Measurements from ENCODE around the gene GPR153. TPM values are rescaled to one million over a fixed set of nuclear protein-coding genes. Genes with fewer than 3 reads are reported as not detected.

Gene GPR153
- total and polyA plus RNA-seq, 7 donors, result 3.7 to 32.4 (median 10.8) TPM

DNA sequence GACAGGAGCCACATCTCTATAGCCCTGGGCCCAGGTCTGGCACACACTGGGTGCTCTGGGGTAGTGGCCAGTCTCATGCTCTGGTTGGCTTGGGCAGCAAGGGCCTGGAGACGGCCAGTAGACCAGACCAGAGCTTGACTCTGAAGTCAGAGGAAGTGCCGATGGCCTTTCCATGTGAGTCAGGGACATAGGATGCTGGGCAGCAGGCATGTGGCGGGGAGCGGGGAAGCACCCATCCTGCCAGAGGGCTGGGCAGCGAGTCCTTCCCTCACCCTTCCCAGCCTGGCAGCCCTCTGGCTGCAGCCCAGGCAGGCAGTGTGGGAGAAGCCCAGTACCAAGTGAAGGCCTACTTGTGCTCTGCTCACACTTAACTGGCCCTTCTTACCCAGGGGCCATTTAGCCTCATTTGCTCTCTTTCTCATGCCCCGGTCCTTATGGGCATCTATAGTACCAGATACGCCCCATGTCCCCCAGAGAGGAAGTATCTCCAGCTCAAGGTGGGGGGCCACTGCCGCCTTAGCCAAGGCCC lies 3.3 kb downstream of the GPR153 start:
- Histone ChIP-seq H3K9me3 (no peaks in the 10 kb centered on the region), H3K27ac (no peak overlapping the region), H3K27me3 (peaks cover 0 to 34% (median 5%) of the 10 kb centered on the region in 3 donors), H3K4me1 (peaks cover 0 to 21% (median 20%) of the 10 kb centered on the region in 4 donors), H3K4me3 (no peak overlapping the region), H3K36me3 (peaks cover 0 to 4% (median 0%) of the 10 kb centered on the region in 4 donors)
- WGBS, 2 donors, result 95 to 96% methylated on average over 8 of the region's 8 CpGs
- TF ChIP-seq CTCF (IDR thresholded peaks at IDR 0.05), result no peak
- TF ChIP-seq EP300 (IDR thresholded peaks at IDR 0.05), result no peak
- TF ChIP-seq POLR2A (IDR thresholded peaks at IDR 0.05), result no peak
- TF ChIP-seq POLR2AphosphoS5 (IDR thresholded peaks at IDR 0.05), result no peak
- intact Hi-C loops (cut with DNase I), result no loop called here
- DNase-seq, result no peak

DNA sequence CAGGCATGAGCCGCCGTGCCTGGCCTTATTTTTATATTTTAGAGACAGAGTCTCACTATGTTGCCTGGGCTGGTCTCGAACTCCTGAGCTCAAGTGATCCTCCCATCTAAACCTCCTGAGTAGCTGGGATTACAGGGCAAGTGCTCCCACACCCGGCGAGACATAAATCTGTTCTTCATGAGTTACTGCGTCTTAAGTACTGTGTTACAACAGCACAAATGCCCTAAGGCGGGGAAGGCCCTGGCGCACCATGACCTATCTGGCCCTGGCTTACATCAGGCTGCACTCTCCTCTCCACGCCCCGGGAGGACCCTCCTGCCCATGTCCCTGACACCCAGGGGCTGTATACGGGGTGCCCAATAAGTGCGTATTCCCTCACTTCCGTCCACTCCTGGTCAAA lies 4.3 kb downstream of the GPR153 start:
- no peak for DNase-seq
- intact Hi-C loops (cut with DNase I), result no loop called here
- TF ChIP-seq POLR2A (IDR thresholded peaks at IDR 0.05), result no peak
- no peak for TF ChIP-seq EP300 (IDR thresholded peaks at IDR 0.05)
- no peak for TF ChIP-seq CTCF (IDR thresholded peaks at IDR 0.05)
- TF ChIP-seq POLR2AphosphoS5 (IDR thresholded peaks at IDR 0.05), result no peak
- Histone ChIP-seq H3K27ac (no peak overlapping the region), H3K4me1 (peaks cover 0 to 21% (median 20%) of the 10 kb centered on the region in 4 donors), H3K27me3 (peaks cover 0 to 33% (median 6%) of the 10 kb centered on the region in 3 donors), H3K4me3 (no peak overlapping the region), H3K9me3 (no peaks in the 10 kb centered on the region), H3K36me3 (peaks cover 0 to 4% (median 0%) of the 10 kb centered on the region in 4 donors)
- 89 to 91% methylated on average over 13 of the region's 13 CpGs for WGBS, 2 donors

- Histone ChIP-seq H3K27me3 (peaks cover 4 to 37% (median 21%) of the 10 kb centered on the region in 3 donors), H3K9me3 (no peaks in the 10 kb centered on the region), H3K4me3 (no peak overlapping the region), H3K36me3 (peaks cover 0 to 4% (median 0%) of the 10 kb centered on the region in 4 donors), H3K27ac (no peak overlapping the region), H3K4me1 (peaks cover 0 to 7% (median 4%) of the 10 kb centered on the region in 4 donors)
- no peak for DNase-seq
- WGBS, 2 donors, result 90 to 93% methylated on average over 16 of the region's 16 CpGs
- intact Hi-C loops (cut with DNase I), result no loop called here
- TF ChIP-seq EP300 (IDR thresholded peaks at IDR 0.05), result no peak
- no peak for TF ChIP-seq CTCF (IDR thresholded peaks at IDR 0.05)
- no peak for TF ChIP-seq POLR2A (IDR thresholded peaks at IDR 0.05)
- no peak for TF ChIP-seq POLR2AphosphoS5 (IDR thresholded peaks at IDR 0.05)
Measured at GRCh38 chr1:6254691-6255090, 6.2 kb downstream of the GPR153 start.

DNA sequence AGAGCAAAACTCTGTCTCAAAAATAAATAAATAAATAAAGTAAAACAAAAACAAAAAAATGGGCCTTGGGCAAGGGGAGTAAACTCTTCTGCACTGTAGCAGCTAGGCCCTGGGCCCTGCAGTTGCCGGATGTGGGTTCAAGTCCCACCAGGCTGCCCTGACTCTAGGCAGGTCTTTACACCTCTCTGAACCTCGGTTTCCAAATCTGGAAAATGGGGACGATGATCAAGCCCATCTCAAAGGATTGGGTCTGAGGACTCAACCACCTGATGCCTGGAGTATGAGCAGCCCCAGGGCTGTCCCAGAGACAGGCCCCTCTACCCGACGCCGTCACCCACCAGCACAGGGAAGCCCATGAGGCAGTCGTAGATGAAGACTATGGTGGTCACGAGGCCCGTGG lies 7.5 kb downstream of the GPR153 start:
- Histone ChIP-seq H3K27me3 (peaks cover 4 to 43% (median 32%) of the 10 kb centered on the region in 3 donors), H3K27ac (no peak overlapping the region), H3K4me3 (no peak overlapping the region), H3K4me1 (peaks cover 0 to 9% (median 7%) of the 10 kb centered on the region in 4 donors), H3K36me3 (peaks cover 0 to 4% (median 0%) of the 10 kb centered on the region in 4 donors), H3K9me3 (no peaks in the 10 kb centered on the region)
- 94 to 96% methylated on average over 9 of the region's 9 CpGs for WGBS, 2 donors
- DNase-seq, result no peak
- TF ChIP-seq POLR2A (IDR thresholded peaks at IDR 0.05) (no peak), EP300 (IDR thresholded peaks at IDR 0.05) (no peak), CTCF (IDR thresholded peaks at IDR 0.05) (no peak), POLR2AphosphoS5 (IDR thresholded peaks at IDR 0.05) (no peak)
- intact Hi-C loops (cut with DNase I), result no loop called here

GRCh38 chr1:6252374-6252710 lies 8.6 kb downstream of the GPR153 start:
- WGBS, 2 donors, result 86 to 93% methylated on average over 4 of the region's 4 CpGs
- Histone ChIP-seq H3K36me3 (peaks cover 0 to 4% (median 0%) of the 10 kb centered on the region in 4 donors), H3K27me3 (peaks cover 4 to 53% (median 43%) of the 10 kb centered on the region in 3 donors), H3K4me1 (peaks cover 0 to 9% (median 7%) of the 10 kb centered on the region in 4 donors), H3K4me3 (no peak overlapping the region), H3K27ac (no peak overlapping the region), H3K9me3 (no peaks in the 10 kb centered on the region)
- TF ChIP-seq POLR2AphosphoS5 (IDR thresholded peaks at IDR 0.05) (no peak), POLR2A (IDR thresholded peaks at IDR 0.05) (no peak), EP300 (IDR thresholded peaks at IDR 0.05) (no peak)
- DNase-seq, result no peak
- intact Hi-C loops (cut with DNase I), result no loop called here
